CD4-positive, alpha-beta T cell treated with Interleukin-4 for 1 hour (primary cell): Measurements from ENCODE around the gene PIGU.
A peak's percentile ranks its signal among the peaks of the same experiment; 100 is the strongest.
"Not testable (repeated sequence)": the region's sequence is repeated elsewhere in the genome, so short reads cannot be mapped to it uniquely, and the experiment has no call there.

Experiments used
- DNase-seq, 2 donors: peaks; one replicate each; pipeline ENCODE4 v3.0.0-alpha.2; 2020 to 2022

The PIGU gene, protein sequence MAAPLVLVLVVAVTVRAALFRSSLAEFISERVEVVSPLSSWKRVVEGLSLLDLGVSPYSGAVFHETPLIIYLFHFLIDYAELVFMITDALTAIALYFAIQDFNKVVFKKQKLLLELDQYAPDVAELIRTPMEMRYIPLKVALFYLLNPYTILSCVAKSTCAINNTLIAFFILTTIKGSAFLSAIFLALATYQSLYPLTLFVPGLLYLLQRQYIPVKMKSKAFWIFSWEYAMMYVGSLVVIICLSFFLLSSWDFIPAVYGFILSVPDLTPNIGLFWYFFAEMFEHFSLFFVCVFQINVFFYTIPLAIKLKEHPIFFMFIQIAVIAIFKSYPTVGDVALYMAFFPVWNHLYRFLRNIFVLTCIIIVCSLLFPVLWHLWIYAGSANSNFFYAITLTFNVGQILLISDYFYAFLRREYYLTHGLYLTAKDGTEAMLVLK

DNA sequence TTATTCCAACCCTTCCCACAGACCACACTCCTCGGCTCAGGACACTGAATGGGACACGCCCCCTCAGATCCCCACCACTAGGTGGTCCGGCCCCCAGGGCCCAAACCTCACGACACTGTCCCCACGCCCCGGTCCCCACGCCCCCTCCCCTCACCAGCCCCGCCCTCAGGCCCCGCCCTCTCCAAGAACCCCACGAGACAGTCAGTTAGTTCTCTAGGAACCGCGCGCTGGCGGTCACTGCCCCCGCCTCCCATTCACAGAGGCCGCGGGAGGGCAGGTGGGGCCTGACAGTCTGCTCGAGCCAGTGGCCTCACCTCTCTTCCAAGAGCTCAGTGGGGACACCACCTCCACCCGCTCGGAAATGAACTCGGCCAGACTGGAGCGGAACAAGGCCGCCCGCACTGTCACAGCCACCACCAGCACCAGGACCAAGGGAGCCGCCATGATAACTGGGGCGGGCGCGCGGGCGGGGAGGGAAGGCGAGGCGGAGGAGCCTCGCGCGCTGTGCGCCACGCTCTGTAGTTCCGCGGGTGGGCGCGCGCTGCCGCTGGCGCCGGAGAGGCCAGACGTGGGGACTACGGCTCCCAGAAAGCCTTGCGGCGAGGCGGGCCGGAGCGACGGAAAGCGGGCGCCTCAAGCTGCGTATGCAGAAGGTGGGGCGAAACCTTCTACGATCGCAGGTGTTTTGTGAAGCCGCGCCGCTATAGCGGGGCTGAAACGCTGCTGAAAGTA, at the start of gene PIGU:
PIGU (minus strand) TSS at position 451 of the 732 bp plus-strand sequence; CDS start at position 444, 7 bp downstream.
- DNase-seq, result peak; percentile 95 to 96

DNA sequence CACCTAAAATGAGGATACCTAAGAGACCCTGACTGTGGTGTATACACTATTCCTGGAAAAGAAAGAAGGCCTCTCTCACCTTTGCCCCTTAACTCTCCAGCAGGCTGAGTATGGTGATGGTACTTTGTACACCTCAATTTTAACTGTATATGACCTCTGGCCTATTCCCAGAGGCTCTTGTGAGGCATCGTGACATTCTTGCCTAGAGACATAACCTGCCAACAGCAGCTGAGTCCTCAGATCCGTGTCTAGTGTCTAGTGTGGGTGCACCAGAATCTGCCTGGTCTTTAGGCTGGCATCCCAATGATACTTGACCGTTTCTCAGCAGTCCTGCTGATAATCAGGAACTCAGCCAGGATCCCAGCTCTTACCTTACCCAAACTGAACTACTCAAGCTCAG, 47.3 kb upstream of the PIGU start:
- DNase-seq, result no peak

DNA sequence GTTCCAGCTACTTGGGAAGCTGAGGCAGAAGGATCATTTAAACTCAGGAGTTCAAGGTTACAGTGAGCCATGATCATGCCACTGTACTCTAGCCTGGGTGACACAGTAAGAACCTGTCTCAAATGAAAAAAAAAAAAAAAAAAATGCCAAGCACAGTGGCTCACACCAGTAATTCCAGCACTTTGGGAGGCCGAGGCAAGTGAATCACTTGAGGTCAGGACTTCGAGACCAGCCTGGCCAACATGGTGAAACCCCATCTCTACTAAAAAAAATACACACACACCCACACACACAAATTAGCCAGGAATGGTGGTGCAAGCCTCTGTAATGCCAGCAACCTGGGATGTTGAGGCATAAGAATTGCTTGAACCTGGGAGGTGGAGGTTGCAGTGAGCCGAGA, 45.7 kb upstream of the PIGU start:
- DNase-seq, result not testable (repeated sequence)

DNA sequence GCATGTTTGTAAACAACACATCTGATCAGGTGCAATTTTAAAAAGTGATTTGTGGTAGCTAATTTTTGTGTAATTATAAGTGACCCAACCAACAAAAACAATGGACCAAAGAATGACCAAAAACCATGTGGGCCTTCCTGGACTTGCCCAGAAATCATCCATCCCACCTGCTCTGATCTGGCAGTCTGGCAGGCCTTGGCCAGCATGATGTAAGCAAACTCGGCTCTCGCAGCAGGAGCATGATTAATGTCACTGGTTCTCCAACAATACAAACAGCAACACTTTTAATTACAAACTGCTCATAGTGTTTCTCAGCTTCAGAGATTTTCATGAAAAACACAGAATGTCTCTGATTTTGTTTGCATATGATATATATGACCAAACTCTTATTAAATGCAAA, 43.4 kb upstream of the PIGU start:
- no peak for DNase-seq

DNA sequence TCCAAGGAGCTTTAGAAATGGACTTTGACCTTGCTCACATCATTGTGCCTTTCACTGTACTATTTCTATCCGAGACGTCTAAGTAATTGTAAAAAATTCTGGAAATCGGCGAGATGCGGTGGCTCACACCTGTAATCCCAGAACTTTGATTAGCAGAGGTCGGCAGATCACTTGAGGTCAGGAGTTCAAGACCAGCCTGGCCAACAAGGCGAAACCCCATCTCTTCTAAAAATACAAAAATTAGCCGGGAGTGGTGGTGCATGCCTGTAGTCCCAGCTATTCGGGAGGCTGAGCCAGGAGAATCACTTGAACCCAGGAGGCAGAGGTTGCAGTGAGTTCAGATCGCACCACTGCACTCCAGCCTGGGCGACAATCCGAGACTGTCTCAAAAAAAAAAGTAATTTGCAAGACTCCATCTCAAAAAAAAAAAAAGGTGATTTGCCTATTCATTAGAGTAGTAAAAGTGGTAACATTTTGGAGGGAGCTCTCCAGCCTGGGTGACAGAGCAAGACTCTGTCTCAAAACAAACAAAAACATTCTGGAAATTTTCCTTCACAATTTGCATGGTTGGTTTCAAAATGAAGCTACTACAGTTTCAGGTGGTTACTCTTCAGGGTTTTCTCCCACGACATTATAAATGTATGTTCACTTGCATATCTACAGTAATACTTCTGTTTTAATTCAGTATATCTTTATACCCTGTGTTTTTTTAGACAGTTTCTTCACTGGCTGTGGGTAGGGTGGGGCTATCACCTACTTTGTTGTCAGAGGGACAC, 42.5 kb upstream of the PIGU start:
- not testable (repeated sequence) for DNase-seq

DNA sequence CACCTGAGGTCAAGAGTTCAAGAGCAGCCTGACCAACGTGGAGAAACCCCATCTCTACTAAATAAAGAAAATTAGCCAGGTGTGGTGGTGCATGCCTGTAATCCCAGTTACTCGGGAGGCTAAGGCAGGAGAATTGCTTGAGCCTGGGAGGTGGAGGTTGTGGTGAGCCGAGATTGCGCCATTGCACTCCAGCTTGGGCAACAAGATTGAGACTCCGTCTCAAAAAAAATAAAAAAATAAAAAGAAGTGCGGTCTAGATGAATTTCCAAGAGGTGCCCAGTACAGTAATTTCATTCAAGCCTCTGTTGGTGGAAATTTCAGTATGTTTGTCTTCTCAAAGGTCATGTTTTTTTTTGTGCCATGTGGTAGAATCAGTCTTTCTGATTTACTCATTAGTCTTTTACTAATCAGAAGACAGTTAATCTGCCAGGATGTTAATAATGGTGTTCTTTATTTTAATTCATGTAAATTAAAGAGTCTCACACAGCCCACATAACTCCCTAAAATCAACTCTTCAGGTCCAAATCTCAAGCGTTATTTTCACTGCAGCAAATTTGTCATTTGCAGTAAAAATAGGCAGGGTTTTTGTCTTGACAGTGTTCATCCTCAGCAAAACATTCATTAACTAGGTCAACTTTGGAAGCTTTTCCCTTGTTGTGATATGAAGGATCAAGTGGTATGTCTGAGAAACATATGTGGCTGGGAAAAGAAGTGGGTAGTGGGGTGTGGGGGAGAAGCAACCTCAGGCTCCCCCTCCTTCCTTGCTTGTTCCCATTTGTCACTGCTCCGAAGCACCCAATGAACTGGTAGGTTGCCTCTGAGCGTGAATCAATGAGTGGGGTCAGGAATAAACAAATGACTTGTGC, 40.6 kb upstream of the PIGU start:
- no peak for DNase-seq

DNA sequence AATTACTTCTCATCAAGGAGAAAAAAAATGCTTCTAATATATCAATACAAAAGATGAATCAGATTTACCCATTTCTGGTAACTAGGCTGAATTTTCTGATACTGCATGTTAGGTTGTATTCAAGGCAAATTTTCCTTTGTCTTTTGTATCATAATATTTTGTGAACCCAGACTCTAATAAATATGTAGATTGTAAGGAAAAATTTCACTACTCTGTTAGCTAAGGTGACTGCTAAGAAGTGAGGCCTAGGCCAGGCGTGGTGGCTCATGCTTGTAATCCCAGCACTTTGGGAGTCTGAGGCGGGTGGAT, 40.0 kb upstream of the PIGU start:
- no peak for DNase-seq

DNA sequence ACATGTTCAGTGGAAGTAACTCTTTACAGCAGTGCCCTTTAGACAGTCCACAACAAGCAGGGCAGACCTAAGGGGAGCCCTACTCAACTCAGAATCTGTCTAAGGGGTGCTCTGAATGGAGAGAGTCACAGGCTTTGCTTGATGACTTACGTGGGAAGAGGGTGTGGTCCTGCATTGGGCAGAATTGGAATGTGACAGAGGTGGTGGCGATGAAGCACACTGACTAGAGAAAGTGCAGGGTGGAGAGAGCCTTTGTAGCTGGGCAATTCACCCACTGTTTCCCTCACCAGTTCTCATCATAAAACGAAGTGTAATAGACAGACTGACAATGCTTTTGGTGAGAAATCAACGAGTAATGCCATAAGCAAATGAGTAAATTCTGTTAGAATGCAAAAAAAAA, 38.5 kb upstream of the PIGU start:
- no peak for DNase-seq

DNA sequence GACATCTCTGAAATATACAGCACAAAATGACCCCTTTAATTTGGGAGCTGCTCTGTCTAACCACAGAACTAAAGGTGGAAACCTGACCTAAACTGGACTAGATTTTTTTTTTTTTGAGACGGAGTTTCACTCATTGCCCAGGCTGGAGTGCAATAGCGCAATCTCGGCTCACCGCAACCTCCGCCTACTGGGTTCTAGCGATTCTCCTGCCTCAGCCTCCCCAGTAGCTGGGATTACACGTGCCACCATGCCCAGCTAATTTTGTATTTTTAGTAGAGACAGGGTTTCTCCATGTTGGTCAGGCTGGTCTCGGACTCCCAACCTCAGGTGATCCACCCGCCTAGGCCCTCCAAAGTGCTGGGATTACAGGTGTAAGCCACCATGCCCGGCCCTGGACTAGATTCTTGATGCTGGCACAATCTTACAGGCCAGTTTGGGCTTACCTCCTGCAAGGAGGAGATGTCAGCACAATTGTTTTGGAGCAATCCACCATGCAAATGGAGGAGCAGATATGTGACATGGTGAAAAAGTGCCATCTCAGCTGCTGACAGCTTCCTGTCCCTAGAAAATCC, 37.1 kb upstream of the PIGU start:
- not testable (repeated sequence) for DNase-seq

DNA sequence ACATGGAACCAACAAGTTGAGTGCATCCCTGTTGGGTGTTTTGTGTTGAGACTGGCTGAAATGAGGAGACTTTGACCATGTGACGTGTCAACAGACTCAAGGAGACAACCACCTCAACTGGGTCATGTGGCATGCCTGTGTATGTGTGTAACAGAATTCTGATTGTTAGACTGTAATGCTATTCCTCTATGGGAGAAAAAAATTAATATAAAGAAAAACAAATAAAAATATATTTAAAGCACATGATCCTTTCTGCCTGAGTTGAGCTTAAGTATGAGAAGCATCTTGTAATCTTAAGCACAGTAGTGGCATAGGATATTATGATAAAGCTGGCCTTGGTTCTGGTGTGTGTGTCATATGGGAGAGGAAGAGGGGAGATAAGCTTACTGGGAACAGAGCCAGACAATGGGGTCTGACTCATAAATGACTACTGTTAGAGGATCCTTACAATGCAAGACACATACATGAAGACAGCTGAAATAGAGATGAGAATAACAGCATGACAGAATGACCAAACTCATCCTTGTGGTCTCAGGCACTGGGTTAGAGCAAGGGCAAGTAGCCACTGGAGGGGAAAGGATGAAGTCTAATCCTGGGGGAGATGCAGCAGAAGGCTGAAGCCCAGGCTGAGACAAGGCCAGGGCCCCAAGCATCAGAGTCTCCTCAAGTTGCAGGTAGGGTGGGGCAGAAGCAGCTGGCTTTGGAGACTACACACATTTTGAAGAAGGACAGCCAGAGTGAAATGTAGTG, 36.5 kb upstream of the PIGU start:
- no peak for DNase-seq

DNA sequence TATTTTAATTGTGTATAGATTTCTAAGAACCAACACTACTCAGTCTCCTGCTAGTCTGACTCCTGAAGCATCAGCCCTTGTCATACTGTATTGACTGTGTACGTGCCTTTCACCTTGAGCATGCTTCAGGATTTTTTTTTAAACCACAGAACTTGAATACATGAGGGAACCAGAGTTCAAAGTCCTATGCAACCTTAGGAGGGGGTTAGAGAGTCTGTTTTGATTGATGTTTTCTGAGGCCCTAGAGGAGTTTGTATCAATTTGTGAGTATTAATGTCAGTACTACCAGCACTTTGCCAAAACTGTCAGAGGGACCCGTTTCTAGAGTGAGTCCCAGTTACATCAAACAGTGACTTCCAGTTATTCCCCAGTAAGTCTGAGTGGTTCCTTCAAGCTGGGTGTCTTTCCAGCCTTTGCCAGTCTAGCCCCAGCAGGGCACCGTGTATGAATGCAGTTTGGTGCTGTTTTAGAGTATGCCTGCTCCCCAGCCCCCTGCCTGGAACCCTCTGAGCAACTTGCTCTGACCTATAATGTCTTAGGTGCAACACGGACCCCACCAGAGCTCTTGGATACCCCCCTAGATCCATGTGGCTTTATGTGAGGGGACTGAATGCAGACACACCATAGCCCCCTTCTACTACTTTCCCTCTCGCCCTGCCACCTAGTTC, 35.8 kb upstream of the PIGU start:
- no peak for DNase-seq

DNA sequence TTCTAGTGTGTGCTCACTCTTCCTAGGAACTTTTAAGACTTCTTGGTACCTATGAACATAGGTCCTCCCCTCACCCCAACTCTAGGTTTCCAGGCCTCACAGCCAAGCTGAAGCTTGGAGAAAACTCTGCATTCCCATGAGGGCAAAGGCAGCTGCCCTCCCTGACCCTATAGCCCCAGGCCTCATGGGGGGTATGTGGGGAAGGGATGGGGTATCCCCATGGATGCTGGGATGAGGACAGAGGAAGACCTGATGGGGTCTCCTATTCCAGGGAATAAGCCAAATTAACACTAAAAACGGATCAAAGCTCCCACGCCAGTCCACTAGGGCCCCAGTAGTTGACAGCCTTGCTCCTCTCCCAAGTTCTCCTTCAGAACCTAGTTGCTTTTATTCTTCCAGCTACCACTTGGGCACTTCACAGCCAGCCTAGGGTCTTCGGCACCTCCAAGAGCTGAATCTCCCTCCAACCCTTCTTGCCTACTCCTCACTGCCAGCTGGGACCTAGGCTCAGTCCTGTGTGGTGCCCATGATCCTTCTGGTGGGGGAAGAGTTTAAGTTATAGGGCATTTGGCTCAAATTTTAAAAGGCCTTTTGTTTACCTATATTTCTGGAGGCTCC, 35.0 kb upstream of the PIGU start:
- DNase-seq, result no peak

DNA sequence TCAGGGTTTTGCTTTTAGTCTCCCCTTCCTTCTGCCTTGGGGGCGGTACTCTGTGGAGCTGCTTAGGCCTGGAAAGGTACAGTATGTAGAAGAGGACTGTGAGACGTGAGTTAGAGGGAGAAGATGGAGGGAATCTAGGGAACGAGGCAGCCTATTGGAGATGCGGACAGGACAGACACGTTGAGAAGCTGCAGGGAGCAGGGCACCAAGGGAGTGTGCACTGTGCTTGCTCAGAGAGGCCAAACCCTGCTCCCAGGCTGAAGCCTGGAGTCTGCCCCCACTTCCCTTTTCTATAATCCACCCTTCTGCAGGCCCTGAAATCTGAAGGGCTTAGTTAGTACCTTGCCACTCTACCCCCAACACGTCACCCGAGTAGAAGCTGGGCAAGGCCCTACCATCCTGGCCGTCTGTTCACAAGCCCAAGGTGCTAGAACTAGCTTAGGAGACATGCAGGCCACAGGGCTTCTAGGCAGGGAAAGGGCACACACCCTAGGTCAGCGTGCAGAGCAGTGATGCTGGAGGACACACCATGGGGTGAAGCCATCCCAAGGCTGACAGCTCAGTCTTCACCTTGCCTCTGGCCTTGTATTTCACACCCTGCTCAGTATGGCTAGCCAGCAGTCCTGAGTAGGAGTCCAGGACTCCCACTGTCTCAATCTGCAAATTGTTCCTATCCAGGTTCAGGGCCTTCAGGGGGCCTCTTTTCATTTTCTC, 34.1 kb upstream of the PIGU start:
- DNase-seq, result no peak

DNA sequence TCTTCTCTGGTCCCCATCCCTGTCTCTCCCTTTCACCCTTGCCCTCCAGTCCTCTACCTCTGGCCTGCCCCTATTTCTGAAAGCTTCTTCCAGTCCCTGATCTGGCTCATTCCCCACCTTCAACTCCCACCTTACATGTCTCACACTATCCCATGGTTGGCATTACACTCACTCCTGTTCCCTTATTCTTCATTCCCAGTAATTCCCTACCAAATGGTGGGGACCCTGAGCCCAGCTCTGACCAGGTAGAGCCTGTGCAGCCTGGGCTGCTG, 33.6 kb upstream of the PIGU start:
- DNase-seq, result no peak

DNA sequence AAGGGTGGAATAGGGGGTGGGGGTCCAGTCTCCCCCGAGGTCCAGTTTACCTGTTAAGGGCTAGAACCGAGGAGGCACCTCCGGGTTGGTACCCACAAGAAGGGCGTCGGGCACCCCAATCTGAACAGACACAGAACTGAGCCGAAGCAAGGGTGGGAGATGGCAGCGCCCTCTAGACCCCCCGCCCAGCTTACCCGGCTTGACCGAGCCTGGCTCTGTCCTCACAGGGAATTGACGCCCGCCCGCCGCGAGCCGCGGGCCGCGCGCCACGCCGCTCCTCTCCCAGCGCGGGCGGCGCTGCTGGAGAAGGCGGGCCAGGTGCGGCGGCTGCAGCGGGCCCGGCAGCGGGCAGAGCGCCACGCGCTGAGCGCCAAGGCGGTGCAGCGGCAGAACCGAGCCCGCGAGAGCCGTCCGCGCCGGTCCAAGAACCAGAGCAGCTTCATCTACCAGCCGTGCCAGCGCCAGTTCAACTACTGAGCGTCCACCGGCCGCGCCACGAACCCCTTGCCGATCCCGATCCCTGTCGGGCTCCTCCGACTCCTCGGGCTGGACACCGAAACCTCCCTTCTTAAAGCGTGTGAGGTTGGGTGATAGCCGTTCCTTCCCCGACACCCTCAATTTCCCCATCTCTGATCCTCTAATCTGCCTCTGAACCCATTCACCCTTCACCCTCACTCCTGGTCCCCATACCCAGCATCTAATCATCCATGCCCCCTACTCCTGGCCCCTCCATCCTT, 33.1 kb upstream of the PIGU start:
- no peak for DNase-seq

DNA sequence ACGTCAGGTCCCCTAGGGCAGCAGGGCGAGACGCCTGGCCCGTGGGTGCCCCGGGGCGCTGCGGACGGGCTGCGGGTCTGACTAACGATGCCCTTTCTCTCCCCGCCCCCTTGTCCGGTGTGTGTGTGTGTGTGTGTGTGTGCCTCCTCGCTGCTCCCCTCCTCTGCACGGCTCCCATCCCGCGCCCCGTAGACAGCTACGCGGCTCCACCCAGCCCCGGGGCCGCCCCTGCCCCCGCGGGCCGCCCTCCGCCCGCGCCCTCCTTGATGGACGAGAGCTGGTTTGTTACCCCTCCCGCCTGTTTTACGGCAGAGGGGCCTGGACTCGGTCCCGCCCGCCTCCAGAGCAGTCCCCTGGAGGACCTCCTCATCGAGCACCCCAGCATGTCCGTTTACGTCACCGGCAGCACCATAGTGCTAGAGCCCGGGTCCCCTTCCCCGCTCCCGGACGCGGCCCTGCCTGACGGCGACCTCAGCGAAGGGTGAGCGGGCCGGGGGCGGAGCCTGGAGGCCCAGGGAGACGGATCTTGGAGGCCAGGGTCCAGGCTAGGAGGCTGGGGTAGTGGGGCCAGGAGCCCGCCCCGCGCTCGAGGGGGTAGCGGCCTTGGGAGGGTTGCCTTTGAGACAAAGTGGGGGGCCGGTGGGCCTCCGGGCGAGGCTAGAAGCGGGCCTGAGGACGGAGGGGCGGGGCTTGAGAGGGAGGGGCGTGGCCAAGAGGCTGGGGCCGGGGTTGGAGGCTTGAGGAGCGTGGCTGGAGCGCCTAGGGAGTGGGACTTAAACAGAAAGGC, 32.3 kb upstream of the PIGU start:
- DNase-seq, result peak; percentile 81 to 86

DNA sequence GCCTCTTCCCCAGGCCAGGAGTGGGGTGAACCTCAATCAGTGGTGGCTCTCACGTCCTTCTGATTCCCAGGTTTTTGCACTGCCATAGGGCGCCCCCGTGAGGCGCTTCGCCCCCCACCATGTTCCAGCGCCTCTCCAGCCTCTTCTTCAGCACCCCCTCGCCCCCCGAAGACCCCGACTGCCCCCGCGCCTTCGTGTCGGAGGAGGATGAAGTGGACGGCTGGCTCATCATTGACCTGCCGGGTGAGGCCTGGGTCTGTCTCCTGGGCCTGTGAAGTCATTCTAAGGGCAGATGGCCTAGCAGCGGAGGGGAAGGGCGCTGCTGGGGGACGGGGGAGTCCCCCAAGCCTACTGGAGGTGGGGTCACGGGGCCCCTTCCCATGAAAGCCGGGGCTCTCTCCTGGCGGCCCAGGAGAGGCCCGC, 31.7 kb upstream of the PIGU start:
- DNase-seq, result peak; percentile 60 to 61
